BLaER1 (cell line): Measurements from ENCODE around the gene OR52A5.
"Not testable (repeated sequence)": the region's sequence is repeated elsewhere in the genome, so short reads cannot be mapped to it uniquely, and the experiment has no call there.

ENCODE experiments used
- H3K27ac ChIP-seq: shearing (Covaris generic); formaldehyde crosslinking; 2 replicates; pipeline ENCODE4 v1.8.1; 2022
- H3K27me3 ChIP-seq: shearing (Covaris generic); formaldehyde crosslinking; 2 replicates; pipeline ENCODE4 v1.8.1; 2022
- H3K36me3 ChIP-seq: shearing (Covaris generic); formaldehyde crosslinking; 2 replicates; pipeline ENCODE4 v1.8.1; 2022
- H3K4me1 ChIP-seq: shearing (Covaris generic); formaldehyde crosslinking; 2 replicates; pipeline ENCODE4 v1.8.1; 2022
- H3K4me2 ChIP-seq: shearing (Covaris generic); formaldehyde crosslinking; 2 replicates; pipeline ENCODE4 v1.8.1; 2022
- H3K4me3 ChIP-seq: shearing (Covaris generic); formaldehyde crosslinking; 2 replicates; pipeline ENCODE4 v1.8.1; 2022
- H3K9ac ChIP-seq: shearing (Covaris generic); formaldehyde crosslinking; 2 replicates; pipeline ENCODE4 v1.8.1; 2022
- H3K9me3 ChIP-seq: shearing (Covaris generic); formaldehyde crosslinking; 2 replicates; pipeline ENCODE4 v1.8.1; 2022
- H4K20me1 ChIP-seq: shearing (Covaris generic); formaldehyde crosslinking; 2 replicates; pipeline ENCODE4 v1.8.1; 2022
- Cebpa-rat ChIP-seq: shearing (Covaris generic); IDR thresholded peaks from 2 replicates; pipeline ENCODE4 v1.8.1; 2022

OR52A5 gene

GRCh38 chr11:5153574-5154431 lies 15.6 kb upstream of the OR52A5 start:
- no peak for TF ChIP-seq Cebpa-rat
- Histone ChIP-seq H3K4me2 (no peak overlapping the region), H4K20me1 (no peaks in the 10 kb centered on the region), H3K4me3 (no peak overlapping the region), H3K36me3 (no peaks in the 10 kb centered on the region), H3K27ac (no peak overlapping the region), H3K9me3 (no peaks in the 10 kb centered on the region), H3K4me1 (no peaks in the 10 kb centered on the region), H3K9ac (no peak overlapping the region), H3K27me3 (no peaks in the 10 kb centered on the region)

DNA sequence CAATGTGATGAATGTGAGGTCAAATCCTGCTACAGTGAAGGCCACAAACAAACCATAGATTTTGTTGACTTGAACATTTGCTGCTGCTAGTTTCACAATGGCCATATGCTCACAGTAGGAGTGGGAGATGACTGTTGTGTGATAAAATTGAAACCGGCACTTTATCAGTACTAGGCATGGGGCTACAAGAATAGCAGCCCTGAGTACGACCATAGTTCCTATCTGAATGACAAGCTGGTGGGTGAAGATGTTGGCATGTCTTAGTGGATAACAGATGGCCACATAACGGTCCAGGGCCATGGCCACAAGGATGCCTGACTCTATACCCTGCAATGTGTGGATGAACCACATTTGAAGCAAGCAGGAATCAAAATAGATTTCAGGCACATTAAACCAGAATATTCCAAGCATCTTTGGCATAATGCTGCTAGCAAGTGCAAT lies 13.6 kb upstream of the OR52A5 start:
- no peaks in the 10 kb centered on the region for H4K20me1 ChIP-seq
- no peaks in the 10 kb centered on the region for H3K4me1 ChIP-seq
- H3K36me3 ChIP-seq: no peaks in the 10 kb centered on the region
- no peak overlapping the region for H3K4me3 ChIP-seq
- H3K9ac ChIP-seq: no peak overlapping the region
- no peak for TF ChIP-seq Cebpa-rat
- H3K27ac ChIP-seq: no peak overlapping the region
- H3K4me2 ChIP-seq: no peak overlapping the region
- no peaks in the 10 kb centered on the region for H3K27me3 ChIP-seq
- H3K9me3 ChIP-seq: no peaks in the 10 kb centered on the region

DNA sequence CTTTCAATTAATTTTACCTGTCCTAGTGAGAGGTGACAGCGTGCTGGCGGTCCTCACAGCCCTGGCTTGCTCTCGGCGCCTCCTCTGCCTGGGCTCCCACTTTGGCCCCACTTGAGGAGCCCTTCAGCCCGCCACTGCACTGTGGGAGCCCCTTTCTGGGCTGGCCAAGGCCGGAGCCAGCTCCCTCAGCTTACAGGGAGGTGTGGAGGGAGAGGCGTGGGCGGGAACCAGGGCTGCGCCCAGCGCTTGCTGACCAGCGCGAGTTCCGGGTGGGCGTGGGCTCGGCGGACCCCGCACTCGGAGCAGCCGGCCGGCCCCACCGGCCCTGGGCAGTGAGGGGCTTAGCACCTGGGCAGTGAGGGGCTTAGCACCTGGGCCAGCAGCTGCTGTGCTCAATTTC lies 6.0 kb upstream of the OR52A5 start:
- H3K27ac ChIP-seq, H3K9ac ChIP-seq, H3K4me3 ChIP-seq, H3K4me1 ChIP-seq, H3K27me3 ChIP-seq, H3K36me3 ChIP-seq, H3K9me3 ChIP-seq, H3K4me2 ChIP-seq, H4K20me1 ChIP-seq: not testable (repeated sequence)

DNA sequence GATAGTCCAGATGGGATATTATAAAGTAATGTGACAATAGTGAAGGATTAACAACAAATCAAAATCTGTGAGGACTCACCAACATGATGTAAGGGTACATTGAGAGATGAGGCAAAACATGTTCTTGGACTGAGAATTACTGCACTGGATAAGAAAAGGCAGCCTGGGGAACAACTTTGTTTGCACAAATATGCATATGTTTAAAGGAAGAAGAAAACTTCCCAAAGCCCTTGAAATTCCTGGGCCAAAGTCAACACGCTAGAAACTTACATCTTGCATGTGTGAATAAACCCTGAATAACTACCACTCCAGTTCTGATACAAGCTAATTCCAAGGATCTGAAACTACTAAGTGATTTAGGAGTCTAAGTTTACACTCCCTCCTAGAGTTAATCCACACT lies 1.1 kb downstream of the OR52A5 start:
- Histone ChIP-seq H3K27me3 (no peaks in the 10 kb centered on the region), H3K4me3 (no peak overlapping the region), H3K4me2 (no peak overlapping the region), H3K27ac (no peak overlapping the region), H3K36me3 (no peaks in the 10 kb centered on the region), H3K4me1 (no peaks in the 10 kb centered on the region), H4K20me1 (no peaks in the 10 kb centered on the region), H3K9me3 (no peaks in the 10 kb centered on the region), H3K9ac (no peak overlapping the region)
- no peak for TF ChIP-seq Cebpa-rat

GRCh38 chr11:5136261-5136660 lies 1.9 kb downstream of the OR52A5 start:
- Histone ChIP-seq H3K9me3 (no peaks in the 10 kb centered on the region), H3K27me3 (no peaks in the 10 kb centered on the region), H3K4me1 (no peaks in the 10 kb centered on the region), H3K4me2 (no peak overlapping the region), H3K9ac (no peak overlapping the region), H3K36me3 (no peaks in the 10 kb centered on the region), H3K4me3 (no peak overlapping the region), H3K27ac (no peak overlapping the region), H4K20me1 (no peaks in the 10 kb centered on the region)
- no peak for TF ChIP-seq Cebpa-rat

DNA sequence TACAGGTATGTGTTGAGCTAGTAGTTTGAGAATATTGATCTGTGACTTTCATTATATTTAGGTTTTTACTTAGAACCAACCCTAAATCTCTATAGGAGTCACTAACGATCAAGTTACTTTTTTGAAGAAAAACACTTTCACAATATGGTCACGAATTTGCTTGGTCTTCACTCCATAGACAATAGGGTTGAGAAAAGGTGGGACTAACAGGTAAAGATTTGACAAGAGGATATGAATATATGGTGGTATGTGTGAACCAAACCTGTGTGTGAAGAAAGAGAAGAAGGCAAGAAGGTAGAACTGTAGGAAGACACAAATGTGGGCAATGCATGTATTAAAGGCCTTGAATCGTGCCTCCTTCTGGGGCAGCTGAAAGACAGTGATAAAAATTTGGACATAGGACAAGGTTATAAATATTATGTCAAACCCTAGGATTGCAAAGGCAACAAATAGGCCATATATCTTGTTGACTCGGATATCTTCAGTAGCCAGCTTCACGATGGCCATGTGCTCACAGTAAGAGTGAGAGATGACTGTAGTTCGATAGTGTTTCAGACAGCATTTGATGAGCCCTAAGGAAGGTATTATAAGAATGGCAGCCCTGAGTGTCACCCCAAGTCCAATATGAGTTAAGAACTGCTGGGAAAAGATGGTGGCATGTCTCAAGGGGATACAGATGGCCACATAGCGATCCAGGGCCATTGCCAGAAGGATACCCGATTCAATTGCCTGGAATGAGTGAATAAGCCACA lies 6.4 kb downstream of the OR52A5 start:
- H3K27ac ChIP-seq: no peak overlapping the region
- no peak for TF ChIP-seq Cebpa-rat

DNA sequence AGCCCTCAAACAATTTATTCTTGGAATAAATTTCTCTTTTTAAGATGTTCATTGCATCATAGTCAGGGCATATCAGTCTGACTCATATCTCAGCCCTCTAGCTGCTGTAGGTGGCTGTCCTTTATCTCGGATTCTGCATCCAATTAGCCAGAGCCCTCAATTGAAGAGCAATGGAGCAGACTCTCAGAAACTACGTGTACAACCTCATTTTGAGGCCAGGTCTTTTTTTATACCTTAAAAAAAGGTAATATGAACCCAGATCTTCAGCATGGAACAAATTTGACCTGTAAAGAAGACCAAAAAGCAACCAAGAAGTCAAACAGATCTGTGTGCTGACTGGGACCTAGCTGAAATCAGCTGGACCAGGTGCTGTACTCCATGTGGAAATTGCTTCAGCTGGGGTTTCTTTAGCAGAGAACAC lies 8.7 kb downstream of the OR52A5 start:
- Histone ChIP-seq H3K27me3 (no peaks in the 10 kb centered on the region), H3K4me1 (no peaks in the 10 kb centered on the region), H4K20me1 (no peaks in the 10 kb centered on the region), H3K9me3 (no peaks in the 10 kb centered on the region), H3K27ac (no peak overlapping the region), H3K4me3 (no peak overlapping the region), H3K4me2 (no peak overlapping the region), H3K36me3 (no peaks in the 10 kb centered on the region), H3K9ac (no peak overlapping the region)
- TF ChIP-seq Cebpa-rat: no peak

More for the DNA sequence above, 6.4 kb downstream of the OR52A5 start:
- no peak overlapping the region for H3K4me3 ChIP-seq
- no peaks in the 10 kb centered on the region for H3K36me3 ChIP-seq
- no peak overlapping the region for H3K9ac ChIP-seq
- no peaks in the 10 kb centered on the region for H4K20me1 ChIP-seq
- no peaks in the 10 kb centered on the region for H3K4me1 ChIP-seq
- no peaks in the 10 kb centered on the region for H3K27me3 ChIP-seq
- H3K9me3 ChIP-seq: no peaks in the 10 kb centered on the region
- no peak overlapping the region for H3K4me2 ChIP-seq

DNA sequence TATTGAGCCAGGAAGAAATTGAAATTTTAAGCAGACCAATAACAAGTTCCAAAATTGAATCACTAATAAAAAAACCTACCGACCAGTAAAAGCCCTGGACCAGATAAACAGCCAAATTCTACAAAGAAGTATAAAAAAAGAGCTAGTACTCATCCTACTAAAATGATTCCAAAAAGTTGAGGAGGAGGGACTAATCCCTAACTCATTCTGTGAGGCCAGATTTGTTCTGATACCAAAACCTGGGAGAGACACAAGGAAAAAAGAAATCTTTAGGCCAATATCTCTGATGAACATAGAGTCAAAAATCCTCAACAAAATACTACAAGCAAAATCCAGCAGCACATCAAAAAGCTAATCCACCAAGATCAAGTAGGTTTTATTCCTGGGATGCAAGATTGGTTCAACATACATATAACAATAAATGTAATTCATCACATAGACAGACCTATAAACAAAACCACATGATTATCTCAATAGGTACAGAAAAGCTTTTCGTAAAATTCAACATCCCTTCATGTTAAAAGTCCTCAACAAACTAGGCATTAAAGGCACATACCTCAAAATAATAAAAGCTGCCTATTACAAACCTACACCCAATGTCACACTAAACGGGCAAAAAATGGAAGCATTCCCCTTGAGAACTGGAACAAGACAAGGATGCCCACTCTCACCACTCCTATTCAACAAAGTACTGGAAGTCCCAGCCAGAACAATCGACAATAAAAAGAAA lies 13.1 kb downstream of the OR52A5 start:
- Histone ChIP-seq H4K20me1 (no peaks in the 10 kb centered on the region), H3K27me3 (no peaks in the 10 kb centered on the region), H3K4me3 (no peak overlapping the region), H3K9ac (no peak overlapping the region), H3K4me1 (no peaks in the 10 kb centered on the region), H3K9me3 (no peaks in the 10 kb centered on the region), H3K27ac (no peak overlapping the region), H3K36me3 (no peaks in the 10 kb centered on the region), H3K4me2 (no peak overlapping the region)
- no peak for TF ChIP-seq Cebpa-rat

DNA sequence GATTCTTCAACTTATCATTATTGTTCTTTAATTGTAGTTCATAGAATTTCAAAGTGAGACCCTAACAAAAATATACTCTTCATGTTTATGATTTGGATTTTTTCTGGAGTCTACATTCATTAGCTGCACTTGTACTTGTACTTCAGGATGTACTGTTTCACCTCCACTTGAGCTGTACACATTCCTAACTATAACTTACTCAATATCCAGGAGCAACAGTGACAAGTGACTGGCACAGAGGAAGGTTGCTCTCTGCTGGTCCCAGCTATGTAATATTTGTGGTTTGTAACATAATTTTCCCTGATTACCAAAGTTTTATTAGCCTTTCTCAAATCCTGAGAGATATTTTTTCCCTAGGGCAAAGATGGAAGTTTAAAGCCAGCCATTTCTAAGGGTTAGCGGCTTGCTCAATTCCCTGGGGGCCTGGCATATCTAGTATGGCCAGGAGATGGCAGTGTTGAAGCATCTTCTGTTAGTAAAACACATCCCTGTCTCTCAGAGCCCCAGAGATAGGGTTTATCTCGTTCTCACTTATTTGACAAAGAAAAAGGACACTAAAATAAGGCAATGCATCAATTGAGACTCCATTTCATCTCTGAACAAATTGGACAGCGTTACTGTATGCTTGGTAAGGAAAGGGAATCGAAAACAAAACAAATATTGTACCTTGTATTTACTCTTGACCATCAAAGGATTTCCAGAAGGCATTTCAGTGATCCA lies 14.2 kb downstream of the OR52A5 start:
- no peak for TF ChIP-seq Cebpa-rat
- H3K27ac ChIP-seq: no peak overlapping the region
- H3K4me3 ChIP-seq: no peak overlapping the region
- H4K20me1 ChIP-seq: no peaks in the 10 kb centered on the region
- no peaks in the 10 kb centered on the region for H3K36me3 ChIP-seq
- H3K4me2 ChIP-seq: no peak overlapping the region
- no peaks in the 10 kb centered on the region for H3K27me3 ChIP-seq
- no peaks in the 10 kb centered on the region for H3K9me3 ChIP-seq
- no peak overlapping the region for H3K9ac ChIP-seq
- H3K4me1 ChIP-seq: no peaks in the 10 kb centered on the region
